ENCODE data around the gene ECE1.
A peak's percentile ranks its signal among the peaks of the same experiment; 100 is the strongest.
"Not testable (repeated sequence)": the region's sequence is repeated elsewhere in the genome, so short reads cannot be mapped to it uniquely, and the experiment has no call there.

Gene ECE1

GRCh38 chr1:21216835-21217811 is 73.1 kb downstream of the ECE1 start:
- DNase-seq = no peak

DNA sequence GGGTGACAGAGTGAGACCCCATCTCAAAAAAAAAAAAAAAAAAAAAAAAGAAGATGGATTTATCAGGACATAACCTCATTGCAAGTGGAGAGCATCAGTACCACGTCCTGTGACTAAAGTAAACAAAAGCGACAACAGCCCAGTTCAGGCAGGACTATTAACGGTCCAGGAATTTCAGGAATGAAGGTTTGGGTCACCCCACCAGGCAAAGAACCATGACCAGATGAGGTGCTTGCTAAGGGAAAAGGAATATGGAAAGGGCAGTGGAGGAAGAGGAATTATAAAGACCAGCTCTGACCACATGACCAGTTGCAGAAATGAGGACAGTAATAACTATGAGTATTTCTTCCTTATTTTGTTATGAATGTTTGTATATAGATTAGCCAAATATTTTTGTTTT is 78.1 kb downstream of the ECE1 start:
- DNase-seq = no peak

DNA sequence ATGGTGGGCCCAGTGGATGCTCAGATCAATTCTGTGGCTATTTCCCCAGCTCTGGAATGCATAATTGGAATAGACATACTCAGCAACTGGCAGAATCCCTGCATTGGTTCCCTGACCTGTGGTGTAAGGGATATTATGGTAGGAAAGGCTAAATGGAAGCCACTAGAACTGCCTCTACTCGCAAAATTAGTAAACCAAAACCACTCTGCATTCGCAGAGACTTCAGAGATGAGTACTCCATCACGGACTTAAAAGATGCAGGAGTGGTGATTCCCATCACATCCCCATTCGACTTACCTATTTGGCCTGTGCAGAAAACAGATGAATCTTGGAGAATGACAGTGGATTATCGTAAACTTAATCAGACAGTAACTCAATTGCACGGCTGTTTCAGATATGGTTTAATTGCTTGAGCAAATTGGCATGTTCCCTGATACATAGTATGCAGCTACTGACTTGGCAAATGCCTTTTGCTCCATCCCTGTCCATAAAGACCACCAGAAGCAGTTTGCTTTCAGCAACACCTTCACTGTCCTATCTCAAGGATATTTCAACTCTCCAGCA is 82.0 kb downstream of the ECE1 start:
- DNase-seq = not testable (repeated sequence)

DNA sequence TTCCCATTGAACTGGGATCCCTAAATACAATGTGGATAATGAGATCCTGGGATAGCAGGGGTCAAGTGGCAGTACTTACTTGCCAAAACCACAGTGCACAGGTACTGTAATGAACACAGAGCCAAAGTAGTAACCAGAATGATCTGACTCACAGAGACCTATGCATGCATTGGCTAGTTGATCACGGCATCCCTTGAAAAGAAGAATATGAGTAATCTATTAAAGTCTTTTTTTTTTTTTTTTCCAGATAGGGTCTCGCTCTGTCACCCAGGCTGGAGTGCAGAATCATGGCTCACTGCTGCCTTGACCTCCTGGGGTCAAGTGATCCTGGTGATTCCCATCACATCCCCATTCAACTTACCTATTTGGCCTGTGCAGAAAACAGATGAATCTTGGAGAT is 84.1 kb downstream of the ECE1 start:
- DNase-seq = no peak

- no peak for DNase-seq
Observed at GRCh38 chr1:21205416-21205815, 84.8 kb downstream of the ECE1 start.

DNA sequence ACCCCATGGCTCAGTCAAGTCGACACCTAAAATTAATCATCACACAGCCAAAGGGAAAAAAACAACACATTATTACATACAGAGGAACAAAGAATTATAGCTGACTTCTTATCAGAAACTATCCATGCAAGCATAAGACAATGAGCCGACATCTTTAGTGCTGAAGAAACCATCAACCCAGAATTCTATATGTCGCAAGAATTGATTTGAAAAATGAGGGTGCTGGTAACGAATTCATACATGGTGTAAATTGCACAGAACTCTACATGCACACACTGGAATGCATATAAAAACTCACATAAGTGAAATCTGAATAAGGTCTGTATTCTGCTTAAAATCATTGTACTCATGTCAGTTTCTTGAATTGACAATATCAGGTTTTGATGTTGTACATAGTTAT is 88.6 kb downstream of the ECE1 start:
- DNase-seq = no peak

GRCh38 chr1:21201238-21201637 is 89.0 kb downstream of the ECE1 start:
- DNase-seq = not testable (repeated sequence)

- no peak for DNase-seq
Observed at GRCh38 chr1:21200767-21201166, 89.5 kb downstream of the ECE1 start.

- DNase-seq = no peak
Observed at GRCh38 chr1:21198929-21199328, 91.3 kb downstream of the ECE1 start.

DNA sequence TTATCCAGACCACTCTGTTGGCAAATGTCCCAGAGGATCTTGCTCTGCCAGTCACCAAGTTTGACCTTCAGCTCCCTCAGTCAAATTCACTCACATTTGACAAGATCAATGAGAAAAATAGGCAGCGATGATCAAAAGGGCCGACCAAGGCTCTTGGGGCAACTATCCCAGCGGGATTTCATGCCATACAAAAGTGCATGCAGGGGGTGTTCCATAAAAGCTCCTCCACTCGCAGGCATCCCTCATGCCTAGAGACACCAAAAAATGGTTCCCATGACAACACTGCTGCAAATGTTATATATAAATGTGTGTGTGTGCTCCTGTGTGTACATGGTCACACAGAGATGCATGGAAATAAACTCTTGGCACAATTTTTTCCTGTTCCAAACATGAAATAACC is 97.4 kb downstream of the ECE1 start:
- DNase-seq = no peak

DNA sequence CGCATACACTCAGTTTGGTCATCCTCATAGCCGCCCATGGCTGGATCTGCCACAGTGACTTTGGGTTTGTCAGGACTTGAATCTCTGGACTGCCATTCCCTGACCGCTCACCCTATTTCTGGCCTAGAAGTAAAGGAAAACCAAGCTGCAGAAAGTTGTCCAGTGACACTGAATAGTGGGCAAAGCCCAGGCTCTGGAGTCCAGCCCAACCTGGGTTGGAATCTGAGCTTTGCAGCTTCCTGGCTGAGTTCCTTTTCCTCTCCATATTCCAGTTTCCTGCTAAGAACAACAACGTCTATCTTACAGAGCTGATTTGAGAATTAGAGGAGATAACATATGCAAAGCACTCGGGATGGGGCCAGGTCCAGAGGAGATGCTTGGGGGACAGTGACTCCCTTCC is 98.0 kb downstream of the ECE1 start:
- no peak for DNase-seq

- not testable (repeated sequence) for DNase-seq
Observed at GRCh38 chr1:21190771-21191170, 99.5 kb downstream of the ECE1 start.

DNA sequence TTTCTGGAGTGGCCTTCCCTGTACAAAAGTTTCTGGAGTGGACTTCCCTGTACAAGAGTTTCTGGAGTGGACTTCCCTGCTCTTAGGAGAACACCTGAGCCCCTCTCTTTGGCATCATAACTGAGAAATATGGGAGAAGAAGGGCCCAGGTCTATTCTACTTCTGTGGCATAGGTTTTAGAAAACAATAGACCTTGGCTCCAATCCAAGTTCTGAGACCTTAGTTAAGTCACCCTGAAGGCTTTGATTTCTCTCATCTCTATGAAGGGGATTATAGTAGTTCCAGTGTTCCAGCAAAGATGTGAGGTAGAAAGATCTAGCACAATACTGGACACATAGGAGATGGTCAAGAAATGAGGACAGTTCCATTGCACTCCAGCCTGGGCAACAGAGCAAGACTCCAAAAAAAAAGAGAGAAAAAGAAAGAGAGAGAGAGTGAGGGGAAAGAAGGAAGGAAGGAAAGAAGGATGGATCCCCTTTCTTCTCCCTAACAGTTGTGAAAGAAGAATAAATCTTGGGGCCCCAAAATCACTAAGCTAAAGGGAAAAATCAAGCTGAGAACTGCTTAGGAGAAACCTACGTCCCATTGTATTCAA is 100.3 kb downstream of the ECE1 start:
- DNase-seq = no peak

- no peak for DNase-seq
Observed at GRCh38 chr1:21189421-21189820, 100.8 kb downstream of the ECE1 start.

DNA sequence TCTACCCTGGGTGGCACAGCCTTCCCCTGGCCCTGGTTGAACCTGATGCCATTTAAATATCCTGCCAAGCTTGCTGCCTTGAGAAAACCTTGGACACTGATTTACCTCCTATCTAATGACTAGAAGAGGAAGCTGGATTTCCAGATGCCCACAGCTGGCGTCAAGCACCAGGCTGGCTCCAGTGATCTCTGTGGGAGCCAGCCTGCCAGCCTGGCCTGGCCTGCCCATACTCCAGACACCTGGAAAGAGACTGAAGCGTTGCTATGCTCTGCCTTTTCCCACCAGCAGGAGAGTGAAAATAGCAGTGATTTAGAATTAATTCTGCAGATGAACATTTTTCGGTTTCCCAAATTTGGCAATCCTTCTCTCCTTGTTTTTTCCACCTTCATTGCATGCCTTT is 102.0 kb downstream of the ECE1 start:
- DNase-seq = no peak

- no peak for DNase-seq
Observed at GRCh38 chr1:21185221-21185731, 105.0 kb downstream of the ECE1 start.

- no peak for DNase-seq
Observed at GRCh38 chr1:21184276-21184675, 106.0 kb downstream of the ECE1 start.

DNA sequence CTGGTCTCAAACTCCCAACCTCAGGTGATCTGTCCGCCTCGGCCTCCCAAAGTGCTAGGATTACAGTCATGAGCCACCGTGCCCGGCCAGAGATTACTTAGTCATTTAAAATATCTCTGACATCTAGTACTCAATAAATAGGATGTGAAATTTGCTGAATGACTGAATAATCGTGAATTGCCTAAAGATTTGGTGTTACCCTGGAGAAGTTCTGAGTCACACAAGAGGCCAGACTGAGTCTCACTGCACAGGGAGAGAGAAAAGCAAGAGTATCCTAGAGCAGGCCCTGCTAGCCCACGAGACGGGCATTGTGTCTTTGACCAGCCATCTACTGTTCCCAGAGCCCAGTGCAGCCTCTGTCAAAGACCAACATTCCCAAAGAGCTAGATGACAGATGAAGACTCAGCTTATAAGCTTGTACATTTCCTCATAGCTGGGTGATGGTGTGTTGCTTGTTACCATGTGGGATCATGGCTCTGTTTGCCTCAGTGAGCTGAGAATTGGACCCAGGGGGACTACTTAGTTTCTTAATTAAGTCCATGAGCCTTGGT is 108.0 kb downstream of the ECE1 start:
- DNase-seq = no peak

DNA sequence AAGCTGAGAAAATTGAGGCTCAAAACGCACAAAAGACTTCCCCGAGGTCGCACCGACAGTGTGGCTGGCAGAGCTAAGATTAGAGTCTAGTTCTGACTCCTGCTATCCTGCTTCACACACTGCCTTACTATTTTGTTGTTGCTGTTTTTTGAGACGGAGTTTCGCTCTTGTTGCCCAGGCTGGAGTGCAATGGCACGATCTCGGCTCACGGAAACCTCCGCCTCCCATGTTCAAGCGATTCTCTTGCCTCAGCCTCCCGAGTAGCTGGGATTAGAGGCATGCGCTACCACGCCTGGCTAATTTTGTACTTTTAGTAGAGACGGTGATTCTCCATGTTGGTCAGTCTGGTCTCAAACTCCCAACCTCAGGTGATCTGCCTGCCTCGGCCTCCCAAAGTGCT is 112.0 kb downstream of the ECE1 start:
- DNase-seq = not testable (repeated sequence)

- DNase-seq = peak; percentile 83
Observed at GRCh38 chr1:21176586-21177555, 113.4 kb downstream of the ECE1 start, which contains the start of gene EIF4G3. TSS of gene EIF4G3 (minus strand) at chr1:21176897. CDS start at chr1:21002742, 174,155 bp downstream.

- DNase-seq = peak; percentile 33
Observed at GRCh38 chr1:21175670-21176581, 114.3 kb downstream of the ECE1 start.

All from 8988T (cell line).